HG03139 (cell line): ENCODE data around the gene FBXO31.
"Not testable (repeated sequence)": the region's sequence is repeated elsewhere in the genome, so short reads cannot be mapped to it uniquely, and the experiment has no call there.

Experiments used
- ATAC-seq: cut with Tn5 transposase; IDR thresholded peaks from one replicate; pipeline ENCODE4 v1.9.1; 2021; ENCODE audit not compliant: unreplicated experiment

Gene FBXO31

DNA sequence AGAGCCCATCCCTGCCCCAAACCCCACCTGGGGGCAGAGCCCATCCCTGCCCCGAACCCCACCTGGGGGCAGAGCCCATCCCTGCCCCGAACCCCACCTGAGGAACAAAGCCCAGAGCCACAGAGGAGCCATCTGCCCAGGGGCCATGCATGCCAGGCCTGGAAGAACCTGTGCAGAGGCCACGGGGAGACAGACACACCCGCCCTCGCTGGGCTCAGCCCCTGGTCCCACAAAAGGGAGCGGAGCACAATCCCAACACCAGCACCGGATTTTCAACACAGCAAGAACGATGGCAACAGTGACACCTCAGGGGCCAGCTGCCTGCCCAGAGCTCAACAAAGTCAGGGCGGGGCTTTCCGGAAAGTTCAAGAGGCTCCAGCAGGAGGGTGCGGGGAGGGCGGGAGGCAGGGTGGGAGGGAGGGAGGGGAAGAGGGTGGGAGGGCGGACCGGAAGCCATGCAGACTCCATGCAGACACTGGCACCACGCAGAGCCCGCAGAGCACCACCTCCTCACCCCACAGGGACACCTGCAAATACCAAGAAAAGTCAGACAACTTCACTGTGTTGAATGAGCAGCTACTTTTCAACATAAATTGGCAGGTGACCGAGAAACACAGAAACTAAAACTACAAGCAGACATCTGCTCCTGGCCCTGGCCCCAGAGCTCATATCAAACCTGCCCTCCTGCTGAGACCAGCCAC lies 38.5 kb downstream of the FBXO31 start:
- ATAC-seq, result no peak

DNA sequence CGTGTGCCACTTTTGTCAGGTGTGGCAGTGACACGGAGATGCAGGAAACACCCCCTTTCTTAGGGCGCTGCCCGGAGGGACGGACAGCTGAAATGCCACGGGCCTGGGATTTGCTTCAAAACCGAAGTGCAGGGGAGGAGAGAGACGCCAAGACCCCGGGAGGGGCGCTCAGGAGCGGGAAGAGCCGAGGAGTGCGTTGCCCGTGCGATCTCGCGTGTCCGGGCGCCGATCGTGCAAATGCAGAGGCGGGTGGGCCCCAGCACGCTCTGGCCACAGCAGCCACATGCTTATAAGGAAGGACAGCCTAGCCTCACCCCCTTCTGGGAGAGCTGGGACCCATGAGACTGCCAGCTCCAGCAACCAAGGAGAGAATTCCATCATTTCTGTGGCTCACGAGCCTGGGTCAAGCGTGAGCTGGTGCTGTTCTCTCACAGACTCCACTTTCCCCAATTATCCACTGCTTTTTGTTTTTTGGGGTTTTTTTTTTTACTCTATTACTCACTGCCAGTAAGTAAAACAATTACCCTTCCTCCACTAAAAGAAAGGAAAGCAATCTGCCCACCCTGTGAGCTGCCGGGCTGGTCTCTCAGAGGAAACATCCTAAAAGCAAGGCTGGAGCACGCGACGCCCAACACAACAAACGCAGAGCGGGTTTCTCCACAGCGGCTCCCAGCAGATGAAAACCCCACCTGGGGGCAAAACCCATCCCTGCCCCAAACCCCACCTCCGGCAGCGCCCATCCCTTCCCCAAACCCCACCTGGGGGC lies 39.2 kb downstream of the FBXO31 start:
- no peak for ATAC-seq

DNA sequence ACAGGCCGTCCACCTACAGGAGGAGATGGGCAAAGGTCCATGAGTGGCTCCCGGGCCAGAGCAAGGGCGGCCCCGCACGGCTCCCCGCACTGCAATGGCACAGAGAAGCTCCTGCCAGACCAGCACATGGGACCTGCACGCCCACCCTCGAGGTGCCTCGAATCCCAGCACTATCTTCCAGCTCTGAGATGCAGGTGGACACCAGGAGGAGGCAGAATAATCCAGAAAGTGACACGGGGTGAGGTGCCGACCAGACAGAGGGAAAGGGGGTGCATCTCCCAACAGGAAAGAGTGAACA lies 39.9 kb downstream of the FBXO31 start:
- no peak for ATAC-seq

DNA sequence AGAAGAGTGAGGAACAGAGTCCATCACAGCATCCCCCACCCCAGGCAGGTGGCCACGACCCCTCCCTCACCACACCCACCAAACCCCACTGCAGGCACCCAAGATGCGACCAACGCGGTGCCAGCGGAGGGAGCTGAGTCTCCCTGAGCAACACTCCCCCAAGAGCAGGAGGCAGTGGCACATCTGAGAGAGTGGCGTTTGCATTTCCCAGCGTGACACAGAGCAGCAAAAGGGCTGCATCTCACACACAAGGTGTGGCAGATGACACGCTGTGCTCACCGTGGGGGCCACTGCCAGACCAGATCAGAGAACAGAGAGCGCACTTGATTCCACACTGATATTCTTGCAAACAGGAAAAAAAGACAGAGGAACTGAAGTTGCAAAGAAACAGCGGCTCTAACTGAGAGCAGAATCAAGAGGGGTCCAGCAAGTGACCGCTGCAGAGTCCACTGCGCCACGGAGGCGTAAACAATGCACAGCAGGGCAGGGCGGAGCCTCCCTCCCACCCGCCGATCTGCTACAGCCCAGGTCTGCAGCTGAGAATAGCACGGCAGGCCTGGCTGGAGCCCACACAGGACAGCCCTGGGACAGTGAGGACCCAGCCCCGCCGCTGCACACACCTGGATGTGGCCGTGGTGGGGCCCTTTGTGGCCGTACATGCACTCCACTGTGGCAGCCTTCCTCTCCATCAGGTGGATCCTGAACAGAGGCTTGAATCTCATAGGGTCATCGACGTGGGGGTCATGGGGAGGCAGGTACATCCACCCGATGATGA lies 40.4 kb downstream of the FBXO31 start:
- no peak for ATAC-seq

DNA sequence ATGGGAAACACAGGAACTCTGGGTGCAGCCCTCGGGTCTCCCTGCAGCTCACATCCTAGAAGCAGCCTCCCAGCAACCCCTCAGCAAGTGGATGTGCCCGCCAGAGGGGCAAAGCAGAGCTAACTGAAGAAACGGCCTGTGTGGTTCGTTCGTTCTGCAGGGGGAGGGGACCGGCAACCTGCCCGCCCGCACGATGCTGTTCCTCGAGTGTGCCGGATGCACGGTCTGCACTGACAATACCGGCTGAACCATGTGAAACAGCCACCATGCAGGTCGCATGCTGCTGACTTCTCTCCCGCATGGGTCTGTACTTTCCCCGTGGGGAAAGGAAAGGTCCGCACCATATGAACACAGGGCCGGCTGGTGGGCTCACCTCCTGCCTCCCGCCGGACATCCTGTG lies 41.1 kb downstream of the FBXO31 start:
- no peak for ATAC-seq

DNA sequence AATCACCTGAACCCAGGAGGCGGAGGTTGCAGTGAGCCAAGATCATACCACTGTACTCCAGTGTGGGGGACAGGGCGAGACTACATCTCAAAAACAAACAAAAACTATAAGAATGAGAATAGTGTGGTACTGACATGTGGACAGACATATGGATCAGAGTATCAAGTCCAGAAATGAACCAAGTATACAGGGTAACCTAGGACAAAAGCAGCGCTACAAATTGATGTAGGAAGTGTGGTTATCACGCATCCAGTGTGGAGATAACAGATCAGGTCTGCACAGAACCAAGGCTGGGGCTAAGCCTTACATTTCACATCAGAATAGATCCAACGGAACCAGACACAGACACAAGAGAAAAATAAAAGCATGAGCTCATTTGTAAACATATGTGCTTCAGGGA lies 43.4 kb downstream of the FBXO31 start:
- no peak for ATAC-seq

DNA sequence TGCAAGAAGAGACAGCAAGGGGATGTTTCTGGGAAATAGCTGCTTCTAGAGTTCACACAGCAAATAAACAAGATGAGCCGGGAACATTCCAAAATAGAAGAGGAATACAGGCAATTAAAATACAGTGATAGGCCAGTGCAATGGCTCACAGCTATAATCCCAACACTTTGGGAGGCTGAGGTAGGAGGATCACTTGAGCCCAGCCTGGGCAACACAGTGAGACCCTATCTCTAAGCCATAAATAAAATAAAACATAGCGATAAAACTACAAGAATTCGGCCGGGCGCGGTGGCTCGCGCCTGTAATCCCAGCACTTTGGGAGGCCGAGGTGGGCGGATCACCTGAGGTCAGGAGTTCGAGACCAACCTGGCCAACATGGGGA lies 43.9 kb downstream of the FBXO31 start:
- ATAC-seq, result not testable (repeated sequence)

DNA sequence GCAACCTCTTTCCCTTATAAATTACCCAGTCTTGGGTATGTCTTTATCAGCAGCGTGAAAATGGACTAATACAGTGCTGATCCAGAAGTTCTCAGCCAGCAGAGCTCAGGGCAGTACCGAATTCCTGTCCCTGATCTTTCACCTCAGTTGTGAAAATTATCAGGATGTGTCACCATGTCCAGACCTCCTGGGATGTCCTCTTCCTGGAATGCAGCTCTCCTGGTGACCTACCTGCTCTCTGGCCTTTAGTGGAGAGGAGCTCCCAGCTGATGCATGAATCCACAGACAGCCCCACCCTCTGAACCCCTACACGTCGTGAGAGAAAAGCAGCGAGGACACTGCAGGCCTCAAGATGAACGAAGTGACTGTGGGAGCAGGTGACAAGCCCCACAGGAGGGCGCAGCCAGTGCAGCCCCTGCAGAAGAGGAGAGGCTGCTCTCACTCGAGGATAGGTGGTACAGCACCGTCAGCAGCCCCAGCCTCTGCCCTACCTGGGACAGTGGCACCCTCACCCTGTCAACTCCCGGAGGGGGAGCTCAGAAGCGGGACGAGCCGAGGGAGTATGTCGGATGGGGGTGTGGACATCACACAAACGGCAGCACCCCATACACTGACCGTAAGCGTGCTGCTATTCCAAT lies 44.4 kb downstream of the FBXO31 start:
- no peak for ATAC-seq

DNA sequence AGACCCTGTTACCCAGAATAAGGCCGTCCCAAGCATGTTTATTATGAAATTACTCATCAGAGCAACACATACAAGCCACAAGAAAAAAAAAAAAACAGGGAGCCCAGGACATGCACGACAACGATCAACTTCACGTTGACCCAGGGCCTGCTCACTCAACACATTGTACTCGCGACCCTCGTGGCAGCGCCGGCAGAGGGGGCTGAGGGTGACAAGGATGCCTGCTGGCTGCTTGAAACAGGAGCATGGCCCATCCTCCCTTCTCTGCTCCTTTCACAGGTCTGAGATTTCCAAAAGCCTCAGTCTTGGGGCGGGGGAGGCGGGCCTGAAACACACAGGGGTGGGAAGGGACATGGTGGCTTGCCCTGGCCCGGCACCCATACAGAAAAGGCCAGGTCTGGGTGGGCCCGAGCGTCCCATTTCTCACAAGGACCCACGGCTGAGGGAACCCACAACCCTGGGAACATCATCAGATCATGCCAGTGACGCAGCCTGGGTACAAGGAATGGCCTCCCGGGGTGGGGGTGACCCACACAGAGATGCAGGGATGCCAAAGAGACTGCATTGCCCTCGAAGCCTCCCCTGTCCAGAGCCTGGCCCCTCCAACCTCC lies 45.3 kb downstream of the FBXO31 start:
- no peak for ATAC-seq

DNA sequence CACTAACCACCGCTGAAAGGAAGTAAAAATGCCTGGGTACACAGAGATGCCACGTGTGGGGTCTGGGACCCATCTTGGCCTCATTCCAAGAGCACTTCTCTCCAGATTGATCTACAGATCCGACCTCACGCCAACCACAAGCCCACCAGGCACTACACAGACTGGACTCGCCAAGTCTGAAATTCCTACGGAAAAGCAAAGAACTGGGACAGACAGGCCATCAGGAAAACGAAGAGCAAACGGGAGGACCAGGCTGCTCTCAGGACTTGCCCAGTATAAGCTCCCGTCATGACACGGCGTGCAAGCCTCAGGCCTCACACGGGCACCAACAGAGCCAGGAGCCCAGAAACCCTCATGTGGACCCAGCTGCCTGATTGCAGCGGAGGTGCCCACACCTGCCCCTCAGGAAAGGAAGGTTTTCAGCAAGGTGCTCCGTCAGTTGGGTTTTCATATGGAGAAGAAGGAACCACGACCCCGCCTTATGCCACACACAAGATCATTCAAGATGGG lies 46.3 kb downstream of the FBXO31 start:
- no peak for ATAC-seq

DNA sequence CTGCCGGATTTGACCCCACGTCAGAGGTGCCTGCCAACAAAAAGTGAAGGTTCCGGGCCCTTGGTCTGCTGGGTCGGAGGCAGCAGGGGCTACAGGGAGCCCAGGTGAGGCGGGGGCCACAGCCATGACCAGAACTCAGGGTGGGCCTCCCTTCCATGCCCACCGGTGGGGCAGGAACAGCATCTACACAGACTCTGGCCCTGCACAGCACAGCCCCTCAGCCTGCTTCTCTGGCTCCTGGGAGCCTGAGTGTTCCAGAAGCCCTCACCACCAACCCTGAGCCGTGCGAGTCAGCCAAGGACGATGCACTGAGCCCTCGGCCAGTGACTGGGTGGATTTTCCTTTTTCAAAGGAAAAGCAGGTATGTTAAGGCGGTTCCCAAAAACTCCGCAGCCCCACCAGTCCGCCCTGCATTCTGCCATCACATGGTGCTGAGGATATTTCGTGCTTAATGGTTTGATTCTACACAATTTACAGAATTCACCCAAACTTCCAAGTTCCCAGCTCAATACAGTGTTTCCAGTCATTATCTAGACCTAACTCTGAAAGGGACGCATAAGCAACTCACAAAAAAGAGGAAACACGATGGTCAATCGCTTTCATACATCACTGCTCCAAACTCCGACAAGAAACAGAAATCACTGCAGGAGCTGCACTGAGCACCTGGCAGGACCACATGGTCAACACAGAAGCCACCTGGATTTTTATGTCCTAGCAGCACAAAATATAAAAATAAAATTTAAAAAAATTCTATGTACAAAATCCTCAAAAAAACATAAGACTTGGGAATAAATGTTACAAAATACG lies 46.9 kb downstream of the FBXO31 start:
- no peak for ATAC-seq

DNA sequence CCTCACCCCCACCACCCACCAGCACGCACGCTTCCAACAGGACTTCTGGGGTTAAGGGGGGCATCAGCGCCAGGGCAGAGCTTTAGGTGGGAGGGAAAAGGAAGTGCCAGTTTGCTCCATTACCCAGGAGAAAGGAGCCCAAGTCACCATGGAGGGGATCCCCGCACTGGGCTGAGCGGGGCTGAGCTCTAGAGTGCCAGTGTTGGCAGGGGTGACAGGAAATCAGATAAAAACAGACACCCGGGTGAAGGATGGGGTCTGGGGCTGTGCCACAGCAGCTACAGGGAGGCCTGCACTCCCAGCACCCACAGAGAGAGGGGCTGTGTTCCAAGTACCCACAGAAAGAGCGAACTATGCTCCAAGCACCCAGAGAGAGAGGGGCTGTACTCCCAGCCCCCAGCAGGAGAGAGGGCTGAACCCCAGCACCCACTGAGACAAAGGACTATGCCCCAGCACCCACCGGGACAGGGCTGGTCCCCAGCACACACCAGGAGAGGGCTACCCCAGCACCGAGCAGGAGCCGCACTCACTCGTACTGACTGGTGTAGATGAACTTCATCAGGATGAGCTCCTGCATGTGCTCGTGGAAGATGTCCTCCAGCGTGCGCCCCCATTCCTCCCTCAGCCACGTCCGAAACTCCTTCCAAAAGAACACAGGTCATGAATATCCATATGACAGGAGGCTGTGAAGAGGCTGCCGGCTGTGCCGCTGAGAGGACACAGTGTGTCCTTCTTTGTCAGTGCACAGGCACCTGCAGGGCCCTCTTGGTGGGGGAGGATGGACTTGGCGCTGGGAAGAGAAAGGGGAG lies 47.7 kb downstream of the FBXO31 start:
- ATAC-seq, result no peak

DNA sequence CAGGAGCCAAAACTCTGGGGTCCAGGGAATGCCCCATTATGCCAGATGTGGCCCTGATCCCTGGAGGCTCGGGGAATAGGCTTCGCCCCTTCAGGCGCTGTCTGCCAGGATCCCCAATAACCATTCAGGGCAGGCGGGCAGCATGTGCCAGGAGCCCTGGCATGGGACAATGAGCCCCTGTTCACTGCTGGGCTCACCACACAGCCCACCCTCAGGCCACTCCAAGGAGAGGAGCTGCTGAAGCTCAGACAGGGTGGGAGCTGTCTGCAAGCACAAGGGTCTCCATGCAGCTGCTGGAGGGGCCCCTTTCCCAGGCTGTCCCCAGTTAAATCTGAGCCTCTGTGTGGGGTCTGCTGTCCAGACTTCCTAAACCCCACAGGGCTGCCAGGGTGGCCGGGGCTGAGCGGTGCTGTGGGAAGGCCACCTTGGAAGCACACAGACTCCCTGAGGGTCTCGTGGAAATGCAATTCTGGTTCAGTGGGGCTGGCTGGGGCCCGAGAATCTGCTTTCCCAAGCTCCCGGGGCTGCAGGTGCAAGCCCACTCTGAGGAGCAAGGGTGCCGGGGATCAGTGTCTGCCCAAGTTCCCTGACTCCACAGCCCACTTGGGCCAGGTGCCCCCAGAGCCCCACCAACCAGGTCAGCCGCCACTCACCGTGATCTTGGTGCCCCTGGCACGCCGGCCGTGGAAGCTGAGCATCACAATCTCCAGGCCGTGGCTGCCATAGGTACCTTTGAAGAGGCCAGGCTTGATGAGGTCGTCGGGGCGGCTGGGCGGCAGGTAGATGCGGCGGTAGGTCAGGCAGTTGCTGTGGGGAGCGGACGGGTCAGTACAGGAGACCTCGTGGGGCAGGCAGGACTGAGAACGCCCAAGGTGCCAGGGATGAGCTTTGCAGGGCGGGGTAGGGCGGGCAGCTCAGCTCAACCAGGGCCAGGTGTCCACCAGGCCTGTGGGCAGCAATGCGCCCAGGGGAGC lies 48.6 kb downstream of the FBXO31 start:
- no peak for ATAC-seq

DNA sequence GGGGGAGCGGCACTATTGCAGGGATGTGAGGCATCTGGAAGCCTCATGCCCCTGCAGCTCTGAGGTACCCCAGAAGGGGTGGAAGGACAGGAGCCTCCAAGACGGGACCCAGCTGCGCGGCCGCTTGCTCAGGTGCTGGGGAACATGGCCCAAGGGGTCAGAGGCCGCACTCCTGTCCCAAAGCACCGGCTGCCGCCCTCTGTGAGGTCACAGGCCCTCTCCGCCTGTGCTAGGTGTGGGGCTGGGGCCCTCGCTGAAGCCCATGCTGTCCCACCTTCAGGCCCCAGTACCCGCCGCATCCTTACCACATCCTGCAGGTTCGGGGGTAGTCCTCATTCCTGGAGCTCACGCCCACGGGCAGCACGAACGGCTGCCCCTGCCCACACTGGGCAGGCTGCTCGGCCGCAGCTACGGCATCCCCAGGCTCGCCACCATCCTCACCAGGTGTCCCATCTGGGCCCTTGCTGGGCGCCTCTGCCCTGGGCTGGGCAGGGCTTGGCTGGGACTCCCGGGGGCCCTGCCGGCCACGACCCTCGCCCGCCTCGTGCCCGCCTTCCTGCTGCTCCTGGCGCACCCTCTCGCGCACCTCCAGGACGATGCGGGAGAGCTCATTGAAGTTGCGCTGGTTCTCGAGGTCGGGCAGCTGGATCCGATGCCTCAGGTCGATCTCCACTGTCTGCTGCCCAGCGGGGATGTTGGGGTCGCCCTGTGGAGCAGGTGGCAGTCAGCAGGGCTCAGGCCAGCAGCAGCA lies 49.8 kb downstream of the FBXO31 start:
- ATAC-seq, result no peak

DNA sequence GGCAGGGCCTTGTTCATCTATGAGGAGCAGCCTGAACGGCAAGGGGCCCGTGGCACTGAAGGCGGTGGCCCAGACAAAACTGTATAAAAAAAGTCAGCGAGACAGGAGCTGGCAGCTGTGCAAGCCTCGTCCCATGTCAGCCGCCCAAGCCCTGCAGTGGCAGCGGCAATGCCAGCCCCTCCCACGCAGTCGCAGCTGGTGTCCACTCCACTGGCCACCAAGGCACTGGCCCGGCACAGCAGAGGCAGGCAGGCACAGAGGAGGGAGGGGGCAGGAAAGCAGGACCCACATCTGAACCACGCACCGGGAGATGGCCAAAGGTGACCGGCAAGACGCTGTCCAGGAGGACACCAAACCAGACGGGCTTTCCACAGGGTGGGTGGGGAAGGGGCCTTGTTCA lies 50.5 kb downstream of the FBXO31 start:
- ATAC-seq, result no peak

DNA sequence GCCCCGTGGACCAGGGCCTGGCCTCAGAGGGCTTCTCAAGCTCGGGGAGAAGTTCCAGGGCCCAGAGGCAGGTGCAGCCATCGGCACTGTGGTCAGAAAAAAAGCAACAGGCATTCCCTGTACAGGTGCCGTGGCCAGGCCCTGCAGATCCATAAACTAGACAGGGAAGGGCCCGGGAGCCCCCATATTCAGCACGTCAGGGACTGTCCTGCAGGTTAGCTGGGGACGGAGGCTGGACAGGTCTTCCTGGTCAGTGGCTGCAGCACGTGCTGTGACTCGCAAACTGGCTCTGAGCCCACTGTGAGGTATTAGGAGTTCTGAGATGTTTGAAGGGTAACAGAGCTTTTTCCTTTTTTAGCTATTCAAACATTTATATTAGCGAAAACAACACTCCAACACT lies 51.4 kb downstream of the FBXO31 start:
- ATAC-seq, result no peak

DNA sequence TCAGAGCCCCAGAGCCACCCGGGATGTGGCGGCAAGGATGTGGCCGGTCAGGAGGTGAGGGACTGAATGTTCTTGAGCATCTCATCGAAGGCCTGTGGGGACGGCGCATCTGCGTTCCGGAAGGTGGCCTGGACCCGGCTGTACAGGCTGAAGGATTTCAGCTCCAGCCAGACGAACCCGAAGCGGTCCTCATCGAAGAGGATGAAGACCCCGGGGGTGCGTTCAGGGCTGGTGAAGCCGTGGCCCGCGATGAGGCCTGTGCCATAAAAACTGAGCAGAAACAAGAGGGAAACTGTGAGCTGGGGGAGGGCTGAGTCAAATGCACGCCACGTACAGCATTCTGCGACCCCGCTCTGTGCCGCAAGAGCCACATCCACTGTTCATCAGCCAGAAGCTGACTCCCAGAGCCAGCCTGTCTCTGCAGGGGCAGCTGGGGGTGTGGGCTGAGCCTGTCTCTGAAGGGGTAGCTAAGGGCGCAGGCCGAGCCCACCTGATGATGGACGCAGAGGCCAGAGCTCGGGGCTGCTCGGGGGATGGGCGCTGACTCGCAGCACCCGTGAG lies 52.3 kb downstream of the FBXO31 start:
- ATAC-seq, result no peak
